Stimulated activated CD4-positive, alpha-beta T cell treated with anti-CD3 and anti-CD28 coated beads, Interleukin-1b, Interleukin-23, amount 100 ng/mL, for 24 hours (primary cell): ENCODE results near the gene CEP170.
"Not testable (repeated sequence)": the region's sequence is repeated elsewhere in the genome, so short reads cannot be mapped to it uniquely, and the experiment has no call there.

ENCODE experiments used
- DNase-seq, 4 experiments: peaks; one replicate each; pipeline ENCODE4 v3.0.0-alpha.2; 2020; ENCODE audit warnings: low read depth in 4 of 4, low spot score in 1 of 4

The CEP170 gene

DNA sequence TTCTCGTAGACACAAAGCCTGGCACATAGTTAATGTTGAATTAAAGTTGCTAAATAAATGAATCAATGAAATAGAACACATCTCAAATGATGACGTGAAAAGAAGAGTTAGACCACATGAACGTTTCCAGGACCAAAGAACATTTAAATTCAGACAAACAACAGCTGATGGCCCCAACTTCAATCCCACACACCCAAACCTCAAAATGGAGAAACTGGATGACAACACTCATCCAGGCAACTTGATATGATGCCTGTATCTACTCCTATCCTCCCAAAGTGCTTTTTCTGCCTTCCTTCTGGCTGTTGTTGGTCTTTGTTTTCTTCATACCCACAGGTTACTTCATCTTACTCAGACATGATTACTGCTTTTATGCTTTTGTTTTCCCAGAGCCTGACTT, 71.9 kb downstream of the CEP170 start:
- not testable (repeated sequence) for DNase-seq

DNA sequence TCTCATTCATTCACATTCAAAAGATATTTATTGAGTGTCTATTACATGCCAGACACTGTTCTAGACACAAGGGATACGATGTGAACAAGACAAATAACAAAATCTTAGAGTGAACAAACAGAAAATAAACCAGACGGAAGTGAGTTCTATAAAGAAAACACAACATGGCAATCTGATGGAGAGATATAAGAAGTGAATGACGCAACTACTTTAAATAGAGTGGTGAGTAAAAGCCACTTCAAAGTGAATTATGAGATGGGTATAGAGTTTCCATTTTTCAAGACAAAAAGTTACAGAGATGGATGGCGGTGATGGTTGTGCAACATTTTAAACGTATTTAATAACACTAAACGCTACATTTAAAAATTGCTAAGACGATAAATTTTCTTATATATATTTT, 75.4 kb downstream of the CEP170 start:
- no peak for DNase-seq

DNA sequence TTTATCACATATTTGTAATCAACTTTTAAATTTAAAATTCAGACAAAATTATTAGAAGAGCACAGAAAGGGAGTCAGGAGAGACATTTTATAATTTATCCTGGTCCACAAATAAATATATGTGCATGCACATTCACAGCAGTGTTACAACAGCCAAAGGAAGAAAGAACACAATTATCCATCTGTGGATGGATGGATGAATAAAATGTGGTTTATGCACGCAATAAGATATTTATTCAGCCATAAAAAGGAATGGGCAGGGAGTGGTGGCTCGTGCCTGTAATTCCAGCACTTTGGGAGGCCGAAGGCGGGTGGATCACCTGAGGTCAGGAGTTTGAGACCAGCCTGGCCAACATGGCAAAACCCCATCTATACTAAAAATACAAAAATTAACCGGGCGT, 77.3 kb downstream of the CEP170 start:
- DNase-seq = not testable (repeated sequence)

DNA sequence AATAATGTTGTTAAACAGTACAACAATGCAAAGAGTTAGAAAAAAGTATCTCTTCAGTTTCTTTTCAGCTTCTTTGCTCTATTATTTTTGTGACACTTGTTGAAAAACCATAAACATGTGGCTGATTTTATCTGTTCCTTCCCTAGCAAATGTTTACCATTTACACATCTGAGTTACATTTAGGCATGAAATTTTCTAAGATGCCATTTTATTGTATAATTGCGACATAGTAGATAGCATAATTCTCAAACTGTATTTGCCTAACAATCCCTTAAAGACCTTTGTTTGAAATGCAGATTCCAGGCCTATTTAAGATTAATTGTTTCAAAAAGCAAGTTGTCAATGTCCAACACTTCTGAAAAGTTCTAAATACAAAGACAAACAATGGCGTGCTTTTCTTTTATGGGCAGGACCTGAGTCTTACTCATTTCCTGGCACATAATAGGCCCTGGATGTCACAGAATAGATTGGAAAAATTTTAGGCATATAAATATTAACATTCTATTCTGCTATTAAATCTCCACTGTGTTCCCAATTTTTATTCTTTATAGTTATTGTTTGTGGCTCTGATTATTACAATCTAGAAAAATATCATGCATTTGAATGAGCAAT, 81.2 kb downstream of the CEP170 start:
- not testable (repeated sequence) for DNase-seq

DNA sequence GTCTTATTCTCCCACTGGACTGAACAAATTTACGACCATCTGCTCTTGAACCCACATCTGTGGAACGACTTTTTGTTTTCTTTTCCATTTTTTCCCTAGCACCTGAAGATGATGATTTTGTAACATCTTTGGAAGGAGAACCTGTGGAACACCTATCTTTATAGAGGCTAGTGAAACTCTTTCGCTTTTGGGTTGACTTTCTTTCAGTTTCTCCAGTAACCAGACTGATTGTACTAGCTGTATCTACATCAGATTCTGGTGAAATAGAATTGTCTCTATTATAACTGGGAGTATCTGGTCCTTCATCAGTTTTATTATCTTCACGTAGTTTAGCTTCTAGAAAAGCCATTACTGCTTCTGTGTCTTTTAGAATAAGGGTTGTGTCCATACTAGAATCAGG, 90.2 kb downstream of the CEP170 start:
- not testable (repeated sequence) for DNase-seq

DNA sequence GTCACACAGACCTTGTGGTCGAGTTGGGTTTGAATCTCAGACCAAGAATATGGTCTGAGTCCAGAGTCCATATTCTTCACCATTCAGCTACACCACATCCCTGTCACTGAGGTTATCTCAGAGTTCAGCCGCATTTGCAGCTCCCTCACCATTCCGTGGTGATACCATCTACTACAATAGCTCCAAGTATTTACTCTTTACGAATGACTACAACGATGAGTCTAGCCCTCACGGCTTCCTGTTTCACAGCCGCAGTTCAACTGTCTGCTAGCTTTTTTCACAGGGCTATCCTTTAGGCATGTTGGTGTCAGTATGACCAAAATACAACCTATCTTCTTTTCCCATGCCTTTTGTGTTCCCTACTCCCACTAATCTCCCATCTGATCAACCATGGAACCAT, 104.2 kb downstream of the CEP170 start:
- DNase-seq = not testable (repeated sequence)

DNA sequence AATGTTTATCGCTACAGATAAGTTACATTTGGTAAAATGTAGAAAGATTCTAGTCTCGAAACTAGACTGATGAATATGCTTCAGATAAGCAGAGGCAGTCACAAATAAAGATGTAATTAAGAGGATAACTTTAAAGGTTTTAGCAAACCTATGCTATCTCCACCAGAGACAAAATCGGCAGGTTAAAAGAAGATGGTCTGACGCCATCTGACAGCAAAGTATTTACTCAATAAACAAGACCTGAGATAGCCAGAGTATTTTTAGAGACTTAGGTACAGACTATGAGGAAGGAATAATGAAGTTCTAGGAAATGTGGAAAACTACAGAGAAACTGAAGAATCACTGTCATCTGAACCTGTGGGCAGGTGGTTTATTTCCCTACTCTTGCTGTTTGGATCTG, 106.0 kb downstream of the CEP170 start:
- DNase-seq = not testable (repeated sequence)

DNA sequence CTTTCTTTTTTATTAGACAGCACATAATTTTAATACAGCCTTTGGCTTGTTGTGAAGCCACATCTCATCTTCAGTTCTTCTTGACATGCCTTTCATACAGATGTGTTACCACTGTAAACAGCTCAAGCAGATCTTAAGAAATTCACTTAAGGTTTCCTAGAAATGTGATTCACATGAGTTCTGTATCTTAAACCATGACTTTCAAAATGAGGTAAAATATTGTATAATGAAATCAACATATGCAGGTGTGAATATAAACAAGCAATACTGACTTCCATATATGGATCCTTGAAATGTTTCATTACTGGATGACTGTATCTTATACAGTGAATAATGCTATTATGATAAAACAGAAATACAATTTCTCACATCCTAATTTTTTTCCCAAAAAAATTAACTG, 107.7 kb downstream of the CEP170 start:
- not testable (repeated sequence) for DNase-seq

DNA sequence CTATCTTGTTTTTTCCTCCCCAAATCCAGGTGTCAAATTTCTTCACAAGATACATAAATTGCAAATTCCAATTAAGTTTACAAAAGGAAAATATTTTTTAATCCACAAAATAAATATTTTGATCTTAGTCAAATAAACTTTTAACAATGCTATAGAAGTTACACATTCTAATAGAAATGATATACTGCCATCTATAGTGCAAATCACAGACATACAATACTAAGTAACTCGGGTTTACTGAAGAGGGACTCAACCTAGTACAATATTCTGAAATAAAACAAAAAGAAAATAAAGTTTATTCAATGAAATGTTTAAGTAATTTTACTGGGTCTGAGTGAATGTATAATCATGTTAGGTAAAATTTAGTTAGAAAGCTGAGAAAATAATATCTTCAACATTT, 114.6 kb downstream of the CEP170 start:
- DNase-seq = not testable (repeated sequence)

DNA sequence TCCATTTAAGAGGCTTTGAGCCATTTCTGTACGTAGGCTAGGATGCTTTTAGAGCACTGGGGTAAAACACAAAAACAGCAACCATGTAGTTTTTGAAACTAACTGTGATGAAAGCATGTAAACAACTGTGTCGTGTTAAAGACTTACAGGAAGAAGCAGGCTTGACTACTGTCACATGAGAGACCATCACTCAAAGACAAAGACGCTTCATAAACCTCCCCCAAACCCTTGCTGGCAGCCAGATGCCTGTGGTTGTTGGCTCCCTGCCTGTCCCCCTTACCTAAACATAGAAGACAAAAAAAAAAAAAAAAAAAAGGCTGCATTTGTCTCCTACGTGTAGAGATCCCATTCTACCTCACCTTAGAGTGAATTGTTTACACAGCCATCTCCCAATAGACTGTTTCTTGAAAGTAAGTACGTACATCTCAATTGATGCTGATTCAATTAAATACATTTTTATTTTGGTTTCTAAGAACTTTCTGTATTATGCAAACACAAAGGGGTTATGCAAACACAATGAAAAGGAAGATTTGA, 132.1 kb downstream of the CEP170 start:
- not testable (repeated sequence) for DNase-seq

DNA sequence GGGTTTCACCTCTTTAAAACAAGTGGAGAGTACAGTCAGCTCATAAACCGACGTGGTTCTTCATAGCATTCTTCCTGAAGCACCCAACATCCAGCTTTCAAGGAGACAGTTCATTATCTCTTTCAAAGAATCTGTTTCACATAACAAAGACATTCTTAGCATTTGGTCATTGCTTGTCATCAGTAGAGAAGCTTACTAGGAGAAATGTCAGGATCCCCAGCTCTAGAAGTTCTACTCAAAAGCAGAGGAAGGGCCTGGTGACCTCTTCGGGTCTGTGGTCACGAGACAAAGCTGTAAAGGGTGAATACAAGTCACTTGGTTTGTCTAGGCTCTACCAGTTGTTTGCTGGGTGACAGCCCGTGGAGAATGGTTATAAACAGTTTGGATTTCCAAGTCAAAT, 133.1 kb downstream of the CEP170 start:
- DNase-seq = not testable (repeated sequence)

DNA sequence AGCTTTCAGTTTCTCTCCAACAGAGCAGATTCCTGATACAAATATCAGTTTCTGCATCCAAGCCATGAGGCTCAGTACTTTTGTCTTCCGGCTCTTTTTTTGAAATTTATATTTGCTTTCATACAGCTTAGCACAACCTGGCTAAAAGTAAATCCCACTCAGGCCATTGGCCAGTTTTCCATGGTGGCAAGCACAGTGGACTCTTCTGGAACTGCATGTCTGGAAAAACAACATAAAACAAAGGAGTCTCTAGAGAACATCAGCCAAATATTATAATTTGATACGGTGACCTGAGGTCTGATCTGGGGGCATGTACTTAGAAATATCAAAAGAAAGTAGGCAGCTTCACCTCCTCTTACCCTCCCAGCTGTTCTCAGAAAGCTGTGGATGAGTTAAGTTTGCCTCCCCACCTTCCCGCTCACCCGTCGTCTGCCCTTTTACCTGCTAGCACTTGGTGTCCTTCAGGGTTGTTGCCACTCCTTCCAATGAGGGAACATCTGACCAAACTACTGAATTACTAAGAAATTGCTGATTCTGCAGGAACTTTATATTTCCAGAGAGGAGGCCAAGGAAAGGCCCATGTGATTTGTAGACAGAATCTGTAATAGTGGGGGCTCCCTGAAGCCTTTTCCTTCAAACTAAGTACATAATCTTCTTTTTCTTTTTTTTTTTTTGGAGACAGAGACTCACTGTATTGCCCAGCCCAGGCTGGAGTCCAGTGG, 136.3 kb downstream of the CEP170 start:
- DNase-seq = not testable (repeated sequence)

DNA sequence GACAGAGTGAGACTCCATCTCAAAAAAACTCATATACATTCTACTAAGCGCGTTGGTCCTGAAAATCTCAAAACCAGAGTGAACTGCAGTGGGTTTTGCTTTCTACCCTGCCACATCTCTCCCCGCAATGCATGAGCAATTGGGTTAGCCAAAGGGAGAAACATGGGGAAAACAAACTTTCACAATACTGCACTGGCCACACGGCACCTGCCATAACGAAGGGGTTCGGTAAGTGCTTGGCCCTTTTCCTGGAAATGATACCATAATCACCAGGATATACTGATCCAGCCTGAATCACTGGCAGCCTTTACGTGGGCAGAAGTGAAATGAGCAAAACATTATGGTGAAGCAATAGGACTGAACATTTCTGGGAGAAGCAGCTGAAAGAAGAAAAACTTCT, 138.9 kb downstream of the CEP170 start:
- DNase-seq = not testable (repeated sequence)

DNA sequence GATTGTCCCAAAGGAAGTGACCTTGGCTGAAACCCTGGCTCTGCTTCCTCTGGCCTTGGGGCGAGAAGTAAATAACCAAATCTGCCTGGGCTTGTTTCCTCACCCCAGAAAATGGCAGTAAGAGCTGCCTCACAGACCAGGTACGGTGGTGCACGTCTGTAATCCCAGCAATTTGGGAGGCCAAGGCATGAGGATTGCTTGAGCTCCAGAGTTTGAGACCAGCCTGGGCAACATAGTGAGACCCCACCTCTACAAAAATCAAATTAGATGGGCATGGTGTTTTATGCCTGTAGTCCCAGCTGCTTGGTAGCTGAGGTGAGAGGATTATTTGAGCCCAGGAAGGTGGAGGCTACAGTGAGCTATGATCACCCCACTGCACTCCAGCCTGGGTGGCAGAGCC, 140.3 kb downstream of the CEP170 start:
- not testable (repeated sequence) for DNase-seq

DNA sequence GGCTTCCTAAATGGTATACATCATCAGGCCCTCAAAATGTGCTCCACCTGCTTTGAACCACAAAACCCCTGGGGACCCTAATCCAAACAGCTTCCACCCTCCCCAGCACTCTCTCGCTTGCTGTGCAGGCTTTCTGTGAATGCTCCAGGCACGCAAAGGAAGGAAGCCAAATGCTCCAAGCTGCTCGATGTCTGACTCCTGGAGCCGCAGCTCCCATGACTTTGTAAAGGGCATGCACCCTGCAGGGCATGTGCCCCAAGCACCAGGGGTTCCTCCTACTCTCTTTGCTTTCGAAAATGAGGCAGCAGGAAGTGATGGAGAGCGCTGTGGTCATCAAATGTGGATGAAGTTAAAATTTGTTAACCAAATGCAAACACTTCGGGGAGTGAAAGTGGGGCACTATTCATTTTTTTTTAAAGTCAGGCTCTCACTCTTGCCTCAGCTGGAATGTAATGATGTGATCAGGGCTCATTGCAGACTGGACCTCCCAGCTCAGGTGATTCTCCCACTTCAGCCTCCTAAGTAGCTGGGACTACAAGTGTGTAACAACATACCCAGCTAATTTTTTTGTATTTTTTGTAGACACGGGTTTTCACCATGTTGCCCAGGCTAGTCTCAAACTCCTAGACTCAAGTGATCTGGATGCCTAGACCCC, 140.9 kb downstream of the CEP170 start:
- DNase-seq = not testable (repeated sequence)

DNA sequence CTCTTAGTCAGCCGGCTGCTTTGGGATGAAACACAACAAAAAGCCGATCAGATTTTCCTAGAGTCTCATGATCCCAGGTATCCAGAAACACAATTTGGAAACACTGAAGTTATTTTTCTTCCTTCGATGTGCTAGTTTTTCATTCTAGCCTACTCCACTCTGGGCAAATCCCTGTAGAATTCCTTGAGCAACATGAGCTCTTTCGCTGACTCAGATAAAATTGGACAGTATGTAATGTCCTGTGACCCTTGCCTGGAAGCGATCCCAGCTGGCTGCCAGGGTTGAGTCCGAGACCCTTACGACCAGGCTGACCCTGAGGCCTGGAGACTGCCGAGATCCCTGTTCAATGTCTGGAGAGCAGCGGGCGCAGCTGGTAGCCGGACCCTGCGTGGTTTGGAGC, 147.9 kb downstream of the CEP170 start:
- not testable (repeated sequence) for DNase-seq

DNA sequence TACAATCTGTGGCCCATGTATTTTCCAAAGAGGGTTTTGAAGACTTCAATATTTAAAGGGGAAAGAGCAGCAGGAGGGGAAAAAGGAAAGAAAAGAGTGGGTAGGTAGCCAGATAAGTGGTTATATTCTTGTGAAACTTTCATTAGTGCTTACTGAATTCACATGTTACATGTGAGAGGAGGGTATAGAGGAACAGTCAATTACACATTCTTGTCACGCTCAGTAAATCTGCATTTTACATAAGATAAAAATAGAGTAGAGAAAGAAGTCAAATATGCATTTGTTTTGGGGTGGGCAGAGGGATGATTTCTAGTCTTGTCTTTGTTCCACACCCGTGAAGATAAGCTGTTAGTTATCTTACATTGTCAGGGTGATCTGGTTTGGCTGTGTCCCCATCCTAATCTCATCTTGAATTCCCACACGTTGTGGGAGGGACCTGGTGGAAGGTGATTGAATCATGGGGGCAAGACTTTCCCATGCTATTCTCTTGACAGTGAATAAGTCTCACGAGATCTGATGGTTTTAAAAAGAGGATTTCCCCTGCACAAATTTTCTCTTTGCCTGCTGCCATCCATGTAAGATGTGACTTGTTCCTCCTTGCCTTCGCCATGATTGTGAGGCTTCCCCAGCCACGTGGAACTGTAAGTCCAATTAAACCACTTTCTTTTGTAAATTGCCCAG, 149.3 kb downstream of the CEP170 start:
- DNase-seq = not testable (repeated sequence)

DNA sequence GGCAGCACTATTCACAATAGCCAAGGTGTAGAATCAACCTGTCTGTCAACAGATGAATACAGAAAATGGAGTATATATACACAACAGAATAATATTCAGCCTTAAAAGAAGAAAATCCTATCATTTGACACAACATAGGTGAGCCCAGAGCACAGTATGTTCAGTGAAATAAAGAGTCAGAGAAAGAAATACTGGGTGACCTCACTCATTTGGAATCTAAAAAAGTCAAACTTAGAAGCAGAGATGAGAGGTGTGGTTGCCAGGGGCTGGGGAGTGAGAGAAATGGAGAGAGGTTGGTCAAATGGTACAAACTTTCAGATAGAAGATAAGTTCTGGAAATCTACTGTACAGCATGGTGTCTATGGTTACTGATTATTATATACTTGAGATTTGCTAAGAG, 150.0 kb downstream of the CEP170 start:
- DNase-seq = not testable (repeated sequence)

DNA sequence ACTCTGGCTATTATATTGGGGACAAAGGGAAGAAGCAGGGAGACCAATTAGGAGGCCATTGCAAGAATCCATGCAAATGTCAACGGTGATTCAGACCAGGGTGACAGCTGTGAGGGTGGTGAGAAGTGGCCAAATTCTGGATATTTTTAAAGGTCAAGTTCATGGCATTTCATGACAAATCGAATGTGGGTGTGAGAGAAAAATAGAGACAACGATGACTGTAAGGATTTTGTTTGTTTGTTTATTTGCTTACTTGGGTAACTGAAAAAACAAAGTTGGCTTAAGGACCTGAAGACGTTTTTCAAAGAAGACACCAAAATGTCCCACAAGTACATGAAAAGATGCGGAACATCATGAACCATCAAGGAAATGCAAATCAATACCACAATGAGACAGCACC, 150.6 kb downstream of the CEP170 start:
- DNase-seq = not testable (repeated sequence)

DNA sequence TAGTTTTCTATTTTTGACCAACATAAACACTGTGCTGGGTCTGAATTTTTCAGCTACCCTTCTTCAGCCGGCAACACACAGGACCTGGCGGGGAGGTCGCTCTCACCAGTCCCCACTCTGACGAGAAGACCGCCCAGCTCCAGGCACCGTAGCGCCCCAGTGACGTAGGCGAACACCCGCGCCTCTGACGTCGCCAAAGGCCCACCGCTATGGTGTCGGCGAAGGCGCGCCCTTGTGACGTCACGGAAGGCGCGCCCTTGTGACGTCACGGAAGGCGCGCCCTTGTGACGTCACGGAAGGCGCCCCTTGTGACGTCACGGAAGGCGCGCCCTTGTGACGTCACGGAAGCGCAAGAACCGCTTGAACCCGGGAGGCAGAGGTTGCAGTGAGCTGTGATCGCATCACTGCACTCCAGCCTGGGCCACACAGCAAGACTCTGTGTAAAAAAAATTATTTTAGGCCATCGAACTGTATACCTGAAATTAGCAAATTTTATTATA, 153.5 kb downstream of the CEP170 start:
- peak; percentile 9 to 59 (median 47) for DNase-seq

DNA sequence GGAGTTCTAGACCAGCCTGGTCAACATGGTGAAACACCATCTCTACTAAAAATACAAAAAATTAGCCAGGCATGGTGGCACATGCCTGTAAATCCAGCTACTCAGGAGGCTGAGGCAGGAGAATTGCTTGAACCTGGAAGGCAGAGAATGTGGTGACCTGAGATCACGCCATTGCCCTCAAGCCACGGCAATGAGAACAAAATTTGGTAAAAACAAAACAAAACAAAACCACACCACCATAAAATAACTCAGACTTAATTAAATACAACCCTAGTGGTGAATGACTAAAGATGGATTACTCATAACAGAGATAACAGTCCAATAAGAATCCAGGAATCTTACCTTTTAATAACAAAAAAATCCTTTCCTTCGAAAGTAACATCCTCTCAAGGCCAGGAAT, 167.7 kb downstream of the CEP170 start:
- DNase-seq = not testable (repeated sequence)
